ENCODE measurements around the gene KIAA0232.

Gene KIAA0232

DNA sequence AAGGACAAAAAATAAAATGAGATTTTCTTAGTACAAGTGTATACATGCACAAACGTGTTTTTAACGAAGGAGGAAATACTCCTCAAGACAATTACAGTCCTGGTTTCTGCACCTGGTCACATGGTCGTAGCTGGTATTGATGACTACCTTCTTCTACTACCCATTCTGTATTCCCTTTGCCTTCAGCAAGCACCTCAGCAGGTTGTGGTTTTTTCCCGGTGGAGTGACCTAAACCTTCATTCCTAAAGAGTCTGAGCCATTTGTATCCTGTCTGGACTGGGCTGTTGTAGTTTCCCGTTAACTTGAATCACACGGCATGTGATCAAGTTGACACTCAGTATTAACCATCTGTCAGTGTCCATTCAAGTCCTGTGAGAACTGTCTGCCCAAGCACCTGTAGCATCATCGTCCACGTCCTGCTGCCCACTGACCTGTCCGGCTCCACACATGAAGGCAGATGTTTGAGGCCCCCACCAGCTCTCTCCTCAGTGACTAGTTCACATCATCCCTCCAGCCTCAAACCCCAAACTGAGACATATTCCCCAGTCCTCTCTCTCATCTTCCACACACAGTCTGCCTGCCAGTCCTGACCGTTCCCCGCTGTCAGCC is 96.0 kb downstream of the KIAA0232 start:
- no peaks in the 10 kb centered on the region for H3K79me2 ChIP-seq
- H3K4me2 ChIP-seq (ENCODE audit: low read length) = no peak overlapping the region
- H3K27me3 ChIP-seq (ENCODE audit: control insufficient read depth, insufficient read depth, low read length) = no peaks in the 10 kb centered on the region
- H3K36me3 ChIP-seq (ENCODE audit: control insufficient read depth, insufficient read depth, low read length) = no peaks in the 10 kb centered on the region
- H2AFZ ChIP-seq = no peak overlapping the region
- H3K9ac ChIP-seq = no peak overlapping the region
- TF ChIP-seq, protein P1, sequence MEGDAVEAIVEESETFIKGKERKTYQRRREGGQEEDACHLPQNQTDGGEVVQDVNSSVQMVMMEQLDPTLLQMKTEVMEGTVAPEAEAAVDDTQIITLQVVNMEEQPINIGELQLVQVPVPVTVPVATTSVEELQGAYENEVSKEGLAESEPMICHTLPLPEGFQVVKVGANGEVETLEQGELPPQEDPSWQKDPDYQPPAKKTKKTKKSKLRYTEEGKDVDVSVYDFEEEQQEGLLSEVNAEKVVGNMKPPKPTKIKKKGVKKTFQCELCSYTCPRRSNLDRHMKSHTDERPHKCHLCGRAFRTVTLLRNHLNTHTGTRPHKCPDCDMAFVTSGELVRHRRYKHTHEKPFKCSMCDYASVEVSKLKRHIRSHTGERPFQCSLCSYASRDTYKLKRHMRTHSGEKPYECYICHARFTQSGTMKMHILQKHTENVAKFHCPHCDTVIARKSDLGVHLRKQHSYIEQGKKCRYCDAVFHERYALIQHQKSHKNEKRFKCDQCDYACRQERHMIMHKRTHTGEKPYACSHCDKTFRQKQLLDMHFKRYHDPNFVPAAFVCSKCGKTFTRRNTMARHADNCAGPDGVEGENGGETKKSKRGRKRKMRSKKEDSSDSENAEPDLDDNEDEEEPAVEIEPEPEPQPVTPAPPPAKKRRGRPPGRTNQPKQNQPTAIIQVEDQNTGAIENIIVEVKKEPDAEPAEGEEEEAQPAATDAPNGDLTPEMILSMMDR (IDR thresholded peaks at IDR 0.05) = no peak
- no peak overlapping the region for H3K27ac ChIP-seq
- H3K9me3 ChIP-seq (ENCODE audit: control insufficient read depth, low read length) = no peaks in the 10 kb centered on the region
- no peaks in the 10 kb centered on the region for H3K4me1 ChIP-seq
- H3K4me3 ChIP-seq (ENCODE audit: low read depth, low read length) = no peak overlapping the region

DNA sequence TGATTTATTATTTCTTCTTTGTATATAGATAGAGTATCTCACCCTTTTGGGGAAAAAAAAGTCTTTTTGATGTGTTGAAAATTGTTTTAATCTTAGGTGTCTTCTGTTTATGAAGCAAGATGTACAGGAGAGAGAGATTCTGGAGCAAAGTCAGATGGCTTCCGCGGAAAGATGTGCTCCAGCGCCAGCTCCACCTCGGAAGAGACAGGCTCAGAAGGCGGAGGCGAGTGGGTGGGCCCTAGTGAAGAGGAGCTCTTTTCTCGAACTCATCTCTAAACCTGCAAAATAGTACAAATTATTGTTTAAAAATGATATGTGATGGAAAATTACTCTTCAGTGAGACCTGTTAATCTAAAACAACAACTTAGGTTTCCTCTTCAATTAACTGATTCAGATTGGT is 98.2 kb downstream of the KIAA0232 start:
- H3K9me3 ChIP-seq (ENCODE audit: control insufficient read depth, low read length) = no peaks in the 10 kb centered on the region
- no peak overlapping the region for H3K4me3 ChIP-seq (ENCODE audit: low read depth, low read length)
- no peaks in the 10 kb centered on the region for H3K36me3 ChIP-seq (ENCODE audit: control insufficient read depth, insufficient read depth, low read length)
- no peak overlapping the region for H3K9ac ChIP-seq
- TF ChIP-seq, protein P1 (IDR thresholded peaks at IDR 0.05) = no peak
- H2AFZ ChIP-seq = no peak overlapping the region
- no peaks in the 10 kb centered on the region for H3K79me2 ChIP-seq
- H3K27ac ChIP-seq = no peak overlapping the region
- no peak overlapping the region for H3K4me2 ChIP-seq (ENCODE audit: low read length)
- no peaks in the 10 kb centered on the region for H3K4me1 ChIP-seq
- no peaks in the 10 kb centered on the region for H3K27me3 ChIP-seq (ENCODE audit: control insufficient read depth, insufficient read depth, low read length)

DNA sequence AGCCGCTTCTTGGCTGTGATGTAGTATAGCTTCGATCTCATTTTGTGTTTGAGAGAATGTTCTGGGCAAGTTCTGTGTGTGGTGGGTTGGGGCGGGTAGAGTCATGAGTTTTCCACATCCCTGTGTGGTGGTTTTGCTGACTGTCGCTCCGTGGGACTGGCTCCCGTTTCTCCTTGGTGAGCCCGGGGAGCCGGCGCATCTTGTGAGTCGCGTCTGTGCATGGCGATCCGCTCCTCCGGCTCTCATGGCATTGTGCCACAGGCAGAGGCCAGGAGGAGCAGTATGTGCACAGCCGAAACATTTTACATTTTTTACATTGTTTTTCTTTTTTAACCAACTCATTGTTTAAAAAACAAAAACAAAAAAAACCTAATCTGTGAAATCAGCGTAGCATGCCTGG is 99.4 kb downstream of the KIAA0232 start:
- Histone ChIP-seq H3K4me2 (ENCODE audit: low read length) (no peak overlapping the region), H2AFZ (no peak overlapping the region)

DNA sequence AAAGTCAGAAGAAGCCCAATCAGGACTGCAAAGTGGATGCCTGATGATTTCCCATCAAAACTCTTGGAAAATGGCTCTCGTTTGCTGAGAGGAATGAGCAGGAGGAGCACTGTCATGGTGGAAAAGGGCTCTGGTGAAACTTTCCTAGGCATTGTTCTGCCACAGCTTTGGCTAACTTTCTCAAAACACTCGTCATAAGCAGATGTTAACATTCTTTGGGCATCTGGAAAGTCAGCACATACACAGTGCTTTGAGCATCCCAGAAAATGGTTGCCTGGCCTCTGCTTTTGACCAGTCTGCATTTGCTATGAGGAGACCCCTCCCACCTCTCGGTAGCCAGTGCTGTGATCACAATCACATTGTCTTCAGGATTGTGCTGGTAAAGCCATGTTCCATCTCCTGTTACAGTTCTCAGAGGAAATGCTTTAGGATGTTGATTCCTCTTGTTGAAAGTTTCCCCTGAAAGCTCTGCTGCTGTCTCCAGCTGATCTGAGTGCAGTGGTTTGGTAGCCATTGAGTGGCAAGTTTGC is 101.9 kb downstream of the KIAA0232 start:
- Histone ChIP-seq H3K4me3 (ENCODE audit: low read depth, low read length) (no peak overlapping the region), H3K9ac (no peak overlapping the region), H3K79me2 (no peaks in the 10 kb centered on the region), H2AFZ (no peak overlapping the region), H3K4me1 (peaks cover 3% of the 10 kb centered on the region), H3K36me3 (ENCODE audit: control insufficient read depth, insufficient read depth, low read length) (no peaks in the 10 kb centered on the region), H3K9me3 (ENCODE audit: control insufficient read depth, low read length) (no peaks in the 10 kb centered on the region), H3K27me3 (ENCODE audit: control insufficient read depth, insufficient read depth, low read length) (no peaks in the 10 kb centered on the region), H3K27ac (no peak overlapping the region), H3K4me2 (ENCODE audit: low read length) (no peak overlapping the region)
- TF ChIP-seq, protein P1 (IDR thresholded peaks at IDR 0.05) = no peak

More for the DNA sequence above, 99.4 kb downstream of the KIAA0232 start:
- no peak overlapping the region for H3K27ac ChIP-seq
- no peaks in the 10 kb centered on the region for H3K36me3 ChIP-seq (ENCODE audit: control insufficient read depth, insufficient read depth, low read length)
- H3K9ac ChIP-seq = no peak overlapping the region
- H3K27me3 ChIP-seq (ENCODE audit: control insufficient read depth, insufficient read depth, low read length) = no peaks in the 10 kb centered on the region
- H3K79me2 ChIP-seq = no peaks in the 10 kb centered on the region
- H3K9me3 ChIP-seq (ENCODE audit: control insufficient read depth, low read length) = no peaks in the 10 kb centered on the region
- no peak overlapping the region for H3K4me3 ChIP-seq (ENCODE audit: low read depth, low read length)
- TF ChIP-seq, protein P1 (IDR thresholded peaks at IDR 0.05) = no peak
- H3K4me1 ChIP-seq = peaks cover 3% of the 10 kb centered on the region

Data from parathyroid adenoma (tissue), 2 donors.